NCI-H1105 (cell line): Measurements from ENCODE around the gene SLC12A3.

ENCODE experiments used
- DNase-seq: peaks from one replicate; lab custom pipeline; 2025; lab: John Stamatoyannopoulos, UW

Gene SLC12A3

GRCh38 chr16:56944954-56945839 lies 80.2 kb downstream of the SLC12A3 start:
- DNase-seq: no peak

DNA sequence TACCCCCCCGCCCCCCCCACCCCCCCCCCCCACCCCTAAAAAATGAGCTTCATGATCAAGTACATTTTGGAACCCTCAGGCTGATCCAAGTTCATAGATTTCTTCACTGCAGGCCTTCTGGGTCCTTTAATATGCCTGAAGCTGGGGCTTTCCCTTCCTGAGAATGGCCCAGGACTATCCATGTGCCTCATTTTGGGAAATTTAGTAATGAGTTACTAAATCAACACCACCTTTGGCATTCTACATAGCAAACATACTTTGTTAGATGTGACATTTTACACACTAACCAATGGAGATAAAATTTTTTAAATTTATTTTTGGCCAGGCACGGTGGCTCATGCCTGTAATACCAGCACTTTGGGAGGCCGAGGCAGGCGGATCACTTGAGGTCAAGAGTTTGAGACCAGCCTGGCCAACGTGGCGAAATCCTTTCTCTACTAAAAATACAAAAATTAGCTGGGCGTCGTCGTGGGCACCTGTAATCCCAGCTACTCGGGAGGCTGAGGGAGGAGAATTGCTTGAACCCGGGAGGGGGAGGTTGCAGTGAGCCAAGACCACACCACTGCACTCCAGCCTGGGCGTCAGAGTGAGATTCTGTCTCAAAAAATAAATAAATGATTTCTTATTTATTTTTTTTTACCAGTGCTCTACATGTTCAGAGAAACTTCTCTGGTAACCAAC lies 81.0 kb downstream of the SLC12A3 start:
- no peak for DNase-seq

GRCh38 chr16:56946767-56947603 lies 82.0 kb downstream of the SLC12A3 start:
- DNase-seq: no peak

DNA sequence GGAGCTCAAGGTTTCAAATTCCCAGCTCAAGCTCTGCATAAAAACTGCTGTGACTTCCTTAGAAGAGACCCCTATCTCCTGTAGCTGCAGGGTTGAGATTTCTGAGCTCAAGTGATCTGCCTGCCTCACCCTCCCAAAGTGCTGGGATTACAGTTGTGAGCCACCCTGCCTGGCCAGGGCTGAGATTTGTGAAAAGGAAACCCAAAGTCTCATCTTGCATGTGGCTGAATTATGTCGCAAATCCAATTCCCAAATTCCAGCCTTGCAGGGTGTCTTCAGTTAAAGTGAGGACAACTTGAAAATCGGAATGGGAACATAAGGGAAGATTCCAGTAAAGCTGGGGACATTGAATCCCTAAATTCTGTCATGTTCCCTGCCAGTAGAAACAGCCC lies 82.6 kb downstream of the SLC12A3 start:
- no peak for DNase-seq

DNA sequence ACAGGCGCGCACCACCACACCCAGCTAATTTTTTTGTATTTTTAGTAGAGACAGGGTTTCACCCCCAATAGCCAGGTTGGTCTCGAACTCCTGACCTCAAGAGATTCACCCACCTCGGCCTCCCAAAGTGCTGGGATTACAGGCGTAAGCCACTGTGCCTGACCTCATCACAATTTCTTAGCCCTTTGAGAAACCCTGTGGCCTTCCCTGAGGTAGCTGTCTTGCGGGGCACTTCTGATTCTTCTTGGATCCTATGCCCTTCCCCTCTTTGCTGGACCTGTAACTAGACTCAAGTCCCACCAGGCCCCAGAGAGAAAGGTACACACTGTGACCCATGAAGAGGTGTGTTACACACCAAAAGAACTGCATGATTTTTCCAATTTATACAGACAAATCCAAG lies 83.2 kb downstream of the SLC12A3 start:
- no peak for DNase-seq

DNA sequence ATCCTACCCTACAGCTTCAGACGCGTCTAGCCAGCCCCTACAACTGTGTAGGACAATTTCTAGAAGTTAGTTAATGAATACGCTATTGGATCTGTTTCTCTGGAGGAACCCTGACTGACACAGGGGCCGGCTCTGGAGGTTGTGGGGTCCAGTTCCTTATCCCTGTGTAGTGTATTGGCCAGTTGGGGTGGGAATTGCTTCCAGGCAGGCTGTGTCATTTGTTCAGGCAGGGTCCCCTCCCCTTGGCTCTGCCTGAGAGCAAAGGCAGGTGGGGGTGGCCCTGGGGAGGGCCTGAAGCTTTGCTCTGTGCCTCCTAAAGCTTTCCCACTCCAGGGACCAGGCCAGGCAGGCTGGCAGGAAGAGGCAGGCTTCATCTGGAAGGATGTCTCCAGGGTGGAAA lies 85.0 kb downstream of the SLC12A3 start:
- DNase-seq: no peak

GRCh38 chr16:56950455-56950854 lies 85.4 kb downstream of the SLC12A3 start:
- no peak for DNase-seq

DNA sequence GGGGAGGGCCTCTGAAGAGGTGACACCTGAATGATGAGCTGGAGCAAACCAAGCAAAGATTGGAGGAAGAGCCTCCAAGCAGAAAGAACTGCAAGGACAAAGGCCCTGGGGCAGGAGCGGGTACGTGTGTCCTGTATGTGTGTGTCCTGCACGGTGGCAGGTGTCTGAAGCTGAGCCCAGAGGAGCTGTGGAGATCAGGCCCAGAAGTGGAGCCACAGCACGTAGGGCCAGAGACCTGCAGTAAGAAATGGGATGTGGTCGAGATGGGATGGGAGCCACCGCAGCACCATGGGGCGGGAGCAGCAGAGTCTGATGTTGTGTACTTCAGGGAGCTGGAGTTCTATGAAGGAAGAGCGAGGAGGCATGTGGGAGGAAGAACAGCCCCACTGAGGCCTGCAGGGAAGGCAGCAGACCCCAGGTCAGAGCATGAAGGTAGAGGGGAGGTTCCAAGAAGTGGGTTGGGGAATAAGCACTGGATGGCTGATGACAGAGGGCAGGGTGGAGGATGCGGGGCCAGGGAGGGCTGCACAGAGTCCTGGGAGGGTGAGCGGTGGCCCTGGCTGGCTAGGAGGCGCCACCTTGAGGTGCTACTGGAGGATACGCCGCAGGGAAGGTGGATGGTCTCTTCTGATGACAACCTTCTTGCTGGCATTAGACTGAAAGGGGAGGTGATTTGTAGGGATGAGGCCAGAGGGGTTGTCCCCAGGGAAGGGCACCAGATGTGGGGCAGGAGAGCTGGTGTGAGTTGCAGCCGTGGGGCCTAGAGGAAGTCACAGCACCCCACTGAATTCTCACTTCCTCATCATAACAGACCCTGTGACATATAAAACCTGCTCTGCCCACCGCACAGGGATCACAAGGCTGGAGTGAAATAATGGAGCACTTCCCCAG lies 86.1 kb downstream of the SLC12A3 start:
- no peak for DNase-seq

DNA sequence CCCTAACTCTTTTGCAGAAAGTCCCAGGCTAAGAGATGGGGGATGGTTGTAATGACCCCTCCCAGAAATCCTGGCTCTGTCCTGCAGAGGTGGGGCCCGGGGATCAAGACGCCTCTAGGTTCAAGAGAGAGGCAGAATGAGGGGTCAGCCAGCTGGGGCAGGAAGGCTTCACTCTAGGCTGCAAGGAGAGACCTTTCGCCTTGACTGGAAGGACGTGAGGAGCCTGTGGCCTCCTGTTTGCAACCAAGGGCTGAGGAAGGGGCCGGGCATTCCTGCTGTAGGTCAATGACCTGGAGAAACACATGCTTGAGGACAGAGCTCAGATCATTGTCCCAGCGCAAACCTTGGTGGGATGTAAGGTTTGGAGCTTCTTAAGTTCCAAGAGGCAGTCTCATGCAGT lies 88.0 kb downstream of the SLC12A3 start:
- no peak for DNase-seq

DNA sequence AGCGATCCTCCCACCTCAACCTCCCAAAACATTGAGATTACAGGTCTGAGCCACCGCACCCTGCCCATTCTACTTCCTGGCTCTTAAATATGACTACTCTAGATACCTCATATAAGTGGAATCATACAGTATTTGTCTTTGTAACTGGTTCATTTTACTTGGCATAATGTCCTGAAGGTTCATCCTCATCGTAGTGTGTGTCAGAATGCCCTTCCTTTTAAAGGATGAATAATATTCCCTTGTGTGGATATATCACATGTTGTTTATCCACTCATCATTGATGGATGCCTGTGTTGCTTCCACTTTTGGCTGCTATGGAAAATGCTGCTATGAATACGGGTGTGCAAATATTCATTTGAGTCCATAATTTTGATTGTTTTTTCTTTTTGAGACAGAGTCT lies 91.1 kb downstream of the SLC12A3 start:
- no peak for DNase-seq

DNA sequence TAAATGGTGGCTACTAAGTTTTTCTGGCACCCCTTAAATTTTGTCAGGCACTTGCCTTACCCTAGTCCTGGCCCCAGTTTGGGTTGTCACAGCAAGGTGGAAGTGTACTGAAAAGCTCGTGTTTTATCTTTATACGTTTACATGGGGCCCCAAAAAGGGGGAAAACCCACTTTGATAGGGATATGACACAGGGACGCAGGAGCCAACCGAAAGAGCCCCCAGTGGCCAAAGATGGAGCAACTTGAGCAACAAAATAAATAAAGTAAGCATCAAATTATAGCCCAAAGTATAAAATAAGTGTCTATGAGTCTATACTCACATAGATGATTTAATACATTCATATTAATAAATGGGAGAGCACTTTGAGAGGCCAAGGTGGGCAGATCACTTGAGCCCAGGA lies 91.7 kb downstream of the SLC12A3 start:
- DNase-seq: no peak

- no peak for DNase-seq
Measured at GRCh38 chr16:56960681-56961281, 95.8 kb downstream of the SLC12A3 start.

DNA sequence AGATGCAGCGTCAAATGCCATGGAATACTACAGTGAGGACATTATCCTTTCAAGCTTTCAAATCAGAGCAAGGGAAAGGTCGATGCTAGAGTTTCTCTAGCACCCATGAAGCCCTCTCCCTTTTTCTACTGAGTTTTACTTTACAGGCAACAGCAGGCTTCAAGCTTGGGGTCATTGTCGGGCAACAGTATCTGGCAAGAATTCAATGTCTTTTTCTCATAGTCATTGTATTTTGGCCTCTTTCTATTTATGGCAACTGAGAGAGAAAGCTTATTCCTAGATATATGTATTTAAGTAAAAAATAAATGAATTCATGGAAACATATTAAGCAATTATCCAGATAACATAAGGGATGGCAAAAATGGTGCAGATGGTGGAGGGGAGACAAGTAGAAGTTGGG lies 96.4 kb downstream of the SLC12A3 start:
- no peak for DNase-seq

GRCh38 chr16:56961851-56962281 lies 96.9 kb downstream of the SLC12A3 start, which contains the start of gene CETP:
CETP (plus strand) TSS chr16:56961950; CDS start chr16:56961980, 30 bp downstream.
- no peak for DNase-seq

DNA sequence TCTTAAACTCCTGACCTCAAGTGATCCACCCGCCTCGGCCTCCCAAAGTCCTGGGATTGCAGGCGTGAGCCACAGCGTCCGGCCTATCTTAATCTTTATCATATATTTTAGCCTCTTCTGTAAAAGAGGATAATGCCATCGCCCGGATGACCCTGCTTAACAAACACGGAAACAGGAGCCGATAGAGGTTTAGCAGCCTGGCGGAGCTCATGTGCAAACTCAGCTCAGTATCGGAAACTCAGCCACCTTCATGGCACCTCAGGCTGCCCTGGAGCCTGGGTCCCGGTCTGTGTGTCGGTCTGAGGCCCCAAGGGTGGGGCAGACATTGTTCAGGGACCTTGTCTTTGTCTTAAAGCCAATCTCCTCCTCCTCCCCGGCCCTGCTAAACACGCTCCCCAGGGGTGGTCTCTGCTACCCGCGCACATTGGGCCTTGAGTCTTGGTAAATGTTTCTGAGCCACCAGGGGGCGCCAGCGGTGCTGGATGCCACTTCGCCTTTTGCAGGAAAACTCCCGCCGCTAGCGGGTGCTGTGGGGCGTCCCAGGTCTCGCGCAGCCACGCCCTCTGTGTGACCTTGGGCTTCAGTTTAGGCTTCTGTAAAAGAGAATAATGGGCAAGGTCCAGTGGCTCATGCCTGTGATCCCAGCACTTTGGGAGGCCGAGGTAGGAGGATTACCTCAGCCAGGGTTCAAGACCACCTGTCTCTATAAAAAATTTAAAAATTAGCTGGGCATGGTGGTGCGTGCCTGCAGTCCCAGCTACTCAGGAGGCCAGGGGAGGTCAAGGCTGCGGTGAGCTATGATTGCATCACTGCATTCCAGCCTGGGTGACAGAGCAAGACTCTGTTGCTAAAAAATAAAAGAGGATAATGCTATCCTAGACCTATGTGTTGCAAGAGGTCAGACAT lies 99.5 kb downstream of the SLC12A3 start:
- no peak for DNase-seq
